Neutrophil (primary cell): ENCODE results near the gene PPARA.

Source experiments
- H3K27ac ChIP-seq: fragments of 200-600 bp; sonication (generic); 2 replicates; pipeline ENCODE4 v1.5.1; 2016; ENCODE audit warnings: mild to moderate bottlenecking, moderate library complexity
- H3K27me3 ChIP-seq: fragments of 200-600 bp; sonication (generic); 2 replicates; pipeline ENCODE4 v1.6.0; 2016; ENCODE audit warnings: mild to moderate bottlenecking
- H3K36me3 ChIP-seq: fragments of 200-600 bp; sonication (generic); 2 replicates; pipeline ENCODE4 v1.5.1; 2017
- H3K4me1 ChIP-seq, 2 experiments: fragments of 200-600 bp in 1 of 2; sonication (generic) in 1 of 2; 1 replicate in 1 of 2; 2 replicates in 1 of 2; pipeline versions ENCODE4 v1.5.1 to v1.6.1; 2013 to 2016; ENCODE audit warnings: low read depth in 1 of 2, low read length in 1 of 2, mild to moderate bottlenecking in 1 of 2, moderate library complexity in 1 of 2; ENCODE audit not compliant: control insufficient read depth in 1 of 2, insufficient read depth in 1 of 2
- H3K4me3 ChIP-seq, 2 experiments: fragments of 200-600 bp in 1 of 2; sonication (generic) in 1 of 2; 1 replicate in 1 of 2; 2 replicates in 1 of 2; pipeline ENCODE4 v1.5.1; 2013 to 2016; ENCODE audit warnings: low read depth in 1 of 2, low read length in 1 of 2, mild to moderate bottlenecking in 1 of 2, moderate library complexity in 1 of 2
- H3K9me3 ChIP-seq: fragments of 200-600 bp; sonication (generic); 2 replicates; pipeline ENCODE4 v1.5.1; 2016
- TF ChIP-seq, protein P1 (sequence below): fragments of 200-600 bp; sonication (generic); IDR thresholded peaks from 2 replicates; pipeline ENCODE4 v1.5.1; 2016; ENCODE audit warnings: antibody characterized with exemption

Gene PPARA

GRCh38 chr22:46290843-46291785 is 140.8 kb downstream of the PPARA start:
- H3K36me3 ChIP-seq, result peaks cover 47% of the 10 kb centered on the region
- H3K27ac ChIP-seq, result no peak overlapping the region
- H3K27me3 ChIP-seq, result no peaks in the 10 kb centered on the region
- no peaks in the 10 kb centered on the region for H3K9me3 ChIP-seq
- TF ChIP-seq, protein P1, sequence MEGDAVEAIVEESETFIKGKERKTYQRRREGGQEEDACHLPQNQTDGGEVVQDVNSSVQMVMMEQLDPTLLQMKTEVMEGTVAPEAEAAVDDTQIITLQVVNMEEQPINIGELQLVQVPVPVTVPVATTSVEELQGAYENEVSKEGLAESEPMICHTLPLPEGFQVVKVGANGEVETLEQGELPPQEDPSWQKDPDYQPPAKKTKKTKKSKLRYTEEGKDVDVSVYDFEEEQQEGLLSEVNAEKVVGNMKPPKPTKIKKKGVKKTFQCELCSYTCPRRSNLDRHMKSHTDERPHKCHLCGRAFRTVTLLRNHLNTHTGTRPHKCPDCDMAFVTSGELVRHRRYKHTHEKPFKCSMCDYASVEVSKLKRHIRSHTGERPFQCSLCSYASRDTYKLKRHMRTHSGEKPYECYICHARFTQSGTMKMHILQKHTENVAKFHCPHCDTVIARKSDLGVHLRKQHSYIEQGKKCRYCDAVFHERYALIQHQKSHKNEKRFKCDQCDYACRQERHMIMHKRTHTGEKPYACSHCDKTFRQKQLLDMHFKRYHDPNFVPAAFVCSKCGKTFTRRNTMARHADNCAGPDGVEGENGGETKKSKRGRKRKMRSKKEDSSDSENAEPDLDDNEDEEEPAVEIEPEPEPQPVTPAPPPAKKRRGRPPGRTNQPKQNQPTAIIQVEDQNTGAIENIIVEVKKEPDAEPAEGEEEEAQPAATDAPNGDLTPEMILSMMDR, result no peak
- H3K4me3 ChIP-seq, result no peak overlapping the region
- peaks cover 36 to 45% of the 10 kb centered on the region in 2 experiments for H3K4me1 ChIP-seq

DNA sequence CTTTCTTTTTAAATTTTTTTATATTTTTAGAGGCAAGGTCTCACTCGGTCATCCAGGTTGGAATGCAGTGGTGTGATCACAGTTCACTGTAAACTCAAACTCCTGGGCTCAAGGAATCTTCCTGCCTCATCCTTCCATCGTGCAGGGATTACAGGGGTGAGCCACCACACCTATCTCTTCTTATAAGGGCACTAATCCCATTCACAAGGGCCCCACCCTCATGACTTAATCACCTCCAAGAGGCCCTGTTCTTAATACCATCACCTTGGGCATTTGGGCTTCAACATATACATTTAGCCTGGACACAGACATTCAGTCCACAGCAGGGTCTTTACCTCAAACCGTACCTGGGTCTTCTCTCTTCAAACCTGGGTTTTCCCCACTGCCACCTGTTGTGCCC is 141.8 kb downstream of the PPARA start:
- Histone ChIP-seq H3K4me1 (peaks cover 37 to 46% of the 10 kb centered on the region in 2 experiments), H3K9me3 (no peaks in the 10 kb centered on the region), H3K4me3 (no peak overlapping the region), H3K27me3 (no peaks in the 10 kb centered on the region), H3K36me3 (peaks cover 44% of the 10 kb centered on the region), H3K27ac (no peak overlapping the region)
- TF ChIP-seq, protein P1, result no peak

- peaks cover 44% of the 10 kb centered on the region for H3K36me3 ChIP-seq
- no peak overlapping the region for H3K27ac ChIP-seq
- peaks cover 37 to 43% of the 10 kb centered on the region in 2 experiments for H3K4me1 ChIP-seq
These were observed 142.4 kb downstream of the PPARA start for GRCh38 chr22:46292732-46293131.

More at GRCh38 chr22:46292732-46293131, 142.4 kb downstream of the PPARA start:
- Histone ChIP-seq H3K4me3 (no peak overlapping the region), H3K27me3 (no peaks in the 10 kb centered on the region), H3K9me3 (no peaks in the 10 kb centered on the region)
- TF ChIP-seq, protein P1, result no peak
